Keratinocyte (primary cell): ENCODE measurements around the gene TEAD4. TPM values are rescaled to one million over a fixed set of nuclear protein-coding genes. Genes with fewer than 3 reads are reported as not detected.

Source experiments
- DNase-seq: peaks from one replicate; pipeline ENCODE4 v3.0.0-alpha.2; 2011; ENCODE audit warnings: low read depth, missing footprints, low spot score
- FAIRE-seq: peaks from 2 replicates; lab custom pipeline; 2011; peaks lifted over from hg19 to GRCh38; lab: Jason Lieb, UNC
- H2AFZ ChIP-seq: 2 replicates; pipeline ENCODE4 v1.6.0; 2012; ENCODE audit warnings: low read length, control low read depth, inconsistent platforms; ENCODE audit not compliant: control insufficient read depth
- H3K27ac ChIP-seq: 2 replicates; pipeline ENCODE4 v1.5.1; 2011; ENCODE audit warnings: low read length; ENCODE audit not compliant: control insufficient read depth, insufficient read depth
- H3K27me3 ChIP-seq: 3 replicates; pipeline ENCODE4 v1.6.0; 2011; ENCODE audit warnings: low read length; ENCODE audit not compliant: control insufficient read depth, insufficient read depth; ENCODE audit errors: extremely low read depth
- H3K36me3 ChIP-seq, 2 experiments: 2 replicates in 1 of 2; 3 replicates in 1 of 2; pipeline ENCODE4 v1.5.1; 2011; ENCODE audit warnings: low read length in 2 of 2, mild to moderate bottlenecking in 1 of 2; ENCODE audit not compliant: control insufficient read depth in 2 of 2, insufficient read depth in 2 of 2; ENCODE audit errors: extremely low read depth in 1 of 2
- H3K4me1 ChIP-seq: 3 replicates; pipeline ENCODE4 v1.5.1; 2011; ENCODE audit warnings: low read length; ENCODE audit not compliant: control insufficient read depth, insufficient read depth; ENCODE audit errors: extremely low read depth
- H3K4me2 ChIP-seq: 3 replicates; pipeline ENCODE4 v1.6.0; 2011; ENCODE audit warnings: low read depth, low read length; ENCODE audit not compliant: control insufficient read depth, insufficient read depth; ENCODE audit errors: extremely low read depth
- H3K4me3 ChIP-seq, 3 experiments: fragments of 200-600 bp in 1 of 3; sonication (generic) in 1 of 3; 2 replicates in 2 of 3; 3 replicates in 1 of 3; pipeline ENCODE4 v1.5.1; 2011 to 2016; ENCODE audit warnings: low read length in 3 of 3, mild to moderate bottlenecking in 3 of 3, control low read depth in 2 of 3, inconsistent platforms in 1 of 3, low read depth in 1 of 3, mixed read lengths in 1 of 3, mixed run types in 1 of 3, moderate library complexity in 1 of 3; ENCODE audit not compliant: control insufficient read depth in 2 of 3, insufficient read depth in 2 of 3; ENCODE audit errors: extremely low read depth in 1 of 3
- H3K79me2 ChIP-seq: 2 replicates; pipeline ENCODE4 v1.6.0; 2012; ENCODE audit warnings: low read length; ENCODE audit not compliant: control insufficient read depth, insufficient read depth
- H3K9ac ChIP-seq: 3 replicates; pipeline ENCODE4 v1.6.0; 2011; ENCODE audit warnings: low read length; ENCODE audit not compliant: control insufficient read depth, insufficient read depth; ENCODE audit errors: extremely low read depth
- H3K9me1 ChIP-seq: 3 replicates; pipeline ENCODE4 v1.6.0; 2011; ENCODE audit warnings: low read length; ENCODE audit not compliant: control insufficient read depth, insufficient read depth; ENCODE audit errors: extremely low read depth
- H3K9me3 ChIP-seq: 2 replicates; pipeline ENCODE4 v1.5.1; 2012; ENCODE audit warnings: low read depth, low read length; ENCODE audit not compliant: control insufficient read depth
- H4K20me1 ChIP-seq: 3 replicates; pipeline ENCODE4 v1.6.0; 2011; ENCODE audit warnings: low read length; ENCODE audit not compliant: control insufficient read depth, insufficient read depth; ENCODE audit errors: extremely low read depth
- CTCF ChIP-seq, 3 experiments: IDR thresholded peaks in 1 of 3; conservative IDR thresholded peaks in 1 of 3; optimal IDR thresholded peaks in 1 of 3; 2 replicates in 2 of 3; 3 replicates in 1 of 3; pipeline versions ENCODE3 to v1.5.1; 2011; ENCODE audit warnings: low read length in 3 of 3, mild to moderate bottlenecking in 3 of 3, moderate library complexity in 2 of 3, control low read depth in 1 of 3, inconsistent platforms in 1 of 3; ENCODE audit not compliant: insufficient read depth in 2 of 3; ENCODE audit errors: extremely low read depth in 1 of 3
- EZH2 ChIP-seq: IDR thresholded peaks from one replicate; pipeline ENCODE4 v1.6.1; 2012; ENCODE audit warnings: inconsistent platforms, mild to moderate bottlenecking, low read length, moderate library complexity
- dilution Hi-C: fragments of 300-500 bp; cut with MboI; formaldehyde crosslinking; loops from one replicate; pipeline ENCODE4 v1.7.0; 2020; ENCODE audit warnings: low sequenced_read_pairs; ENCODE audit not compliant: extremely low pct_ligation_motif_present
- polyA plus RNA-seq, 5 experiments: library from polyadenylated mRNA; depleted of rRNA in 3 of 5; stranded (reverse) in 3 of 5; stranded (forward) in 1 of 5; unstranded in 1 of 5; fragments of >200 nt; gene quantifications; 1 replicate in 1 of 5; 2 replicates in 3 of 5; 3 replicates in 1 of 5; pipeline versions ENCODE4 v1.2.1 to v1.2.3, GENCODE V29; 2011 to 2012; ENCODE audit warnings: missing spikeins in 2 of 5, low read depth in 1 of 5, low replicate concordance in 1 of 5

TEAD4 gene
- polyA plus RNA-seq, 1 donor (not counting 4 experiments of a cell fraction or from before 2014, with no cell fraction given), result 8.1 TPM

- DNase-seq (no peak), FAIRE-seq (peak; percentile 75)
- H3K9ac ChIP-seq, result no peak overlapping the region
- peaks cover 0 to 3% of the 10 kb centered on the region in 2 experiments for H3K36me3 ChIP-seq
- H4K20me1 ChIP-seq, result no peaks in the 10 kb centered on the region
- no peaks in the 10 kb centered on the region for H3K79me2 ChIP-seq
- H3K4me1 ChIP-seq, result peaks cover 27% of the 10 kb centered on the region
- dilution Hi-C loops, result no loop called here
- TF ChIP-seq EZH2, result no peak
- TF ChIP-seq CTCF (optimal IDR thresholded peaks at IDR 0.05 in 1 of 3, IDR thresholded peaks at IDR 0.05 in 1 of 3, conservative IDR thresholded peaks at IDR 0.05 in 1 of 3; ENCODE audit: extremely low read depth in 1 of 3, insufficient read depth in 2 of 3, low read length in 3 of 3), result peak; percentile 56 to 62 (median 60)
- no peaks in the 10 kb centered on the region for H3K27me3 ChIP-seq
- H3K4me2 ChIP-seq, result no peak overlapping the region
- H3K27ac ChIP-seq, result no peak overlapping the region
- H2AFZ ChIP-seq, result no peak overlapping the region
- peaks cover 2% of the 10 kb centered on the region for H3K9me1 ChIP-seq
- H3K9me3 ChIP-seq, result no peaks in the 10 kb centered on the region
- no peak overlapping the region for H3K4me3 ChIP-seq
These were observed 45.7 kb downstream of the TEAD4 start for GRCh38 chr12:3004655-3005565.

- no peak for FAIRE-seq
- Histone ChIP-seq H3K27me3 (no peaks in the 10 kb centered on the region), H3K27ac (no peak overlapping the region), H3K36me3 (peaks cover 0 to 3% of the 10 kb centered on the region in 2 experiments), H3K9me1 (peaks cover 2% of the 10 kb centered on the region), H4K20me1 (no peaks in the 10 kb centered on the region), H2AFZ (no peak overlapping the region), H3K9ac (no peak overlapping the region), H3K4me3 (no peak overlapping the region), H3K9me3 (no peaks in the 10 kb centered on the region), H3K4me1 (peaks cover 27% of the 10 kb centered on the region), H3K79me2 (no peaks in the 10 kb centered on the region), H3K4me2 (no peak overlapping the region)
- dilution Hi-C loops, result no loop called here
- TF ChIP-seq EZH2 (no peak), CTCF (optimal IDR thresholded peaks at IDR 0.05 in 1 of 3, IDR thresholded peaks at IDR 0.05 in 1 of 3, conservative IDR thresholded peaks at IDR 0.05 in 1 of 3; ENCODE audit: extremely low read depth in 1 of 3, insufficient read depth in 2 of 3, low read length in 3 of 3) (no peak)
- no peak for DNase-seq
These were observed 46.5 kb downstream of the TEAD4 start for GRCh38 chr12:3005736-3006135.
